Breast epithelium (tissue), 4 donors: ENCODE data around the gene GPR39. TPM values are rescaled to one million over a fixed set of nuclear protein-coding genes. Genes with fewer than 3 reads are reported as not detected.

Experiments used
- DNase-seq, 2 donors: peaks; one replicate each; pipeline ENCODE4 v3.0.0-alpha.2; 2019; ENCODE audit warnings: low spot score in 2 of 2
- H3K27ac ChIP-seq, 2 donors: fragments of 200-600 bp; sonication (generic) in 1 of 2; one replicate each; pipeline ENCODE4 v1.5.1; 2016 to 2019; ENCODE audit warnings: mild to moderate bottlenecking in 1 of 2
- H3K27me3 ChIP-seq, 2 donors: fragments of 200-600 bp; sonication (generic) in 1 of 2; one replicate each; pipeline versions ENCODE4 v1.5.1 to v1.6.0; 2017 to 2019; ENCODE audit warnings: control low read depth in 1 of 2, mild to moderate bottlenecking in 1 of 2
- H3K36me3 ChIP-seq: fragments of 200-600 bp; one replicate; pipeline ENCODE4 v1.5.1; 2019
- H3K4me1 ChIP-seq, 2 donors: fragments of 200-600 bp; sonication (generic); one replicate each; pipeline ENCODE4 v1.5.1; 2016 to 2019; ENCODE audit warnings: control low read depth in 1 of 2
- H3K4me3 ChIP-seq, 3 donors: fragments of 200-600 bp; sonication (generic); 1 replicate in 2 of 3; 2 replicates in 1 of 3; pipeline ENCODE4 v1.5.1; 2016 to 2019; ENCODE audit warnings: mild to moderate bottlenecking in 3 of 3, moderate library complexity in 2 of 3
- H3K9me3 ChIP-seq, 2 donors: fragments of 200-600 bp; sonication (generic) in 1 of 2; one replicate each; pipeline ENCODE4 v1.5.1; 2016 to 2019; ENCODE audit warnings: control low read depth in 1 of 2
- CTCF ChIP-seq, 3 donors: fragments of 450-650 bp; IDR thresholded peaks; one replicate each; pipeline ENCODE4 v1.5.1; 2016 to 2017; ENCODE audit warnings: antibody characterized with exemption in 3 of 3, mild to moderate bottlenecking in 3 of 3, moderate library complexity in 3 of 3
- POLR2A ChIP-seq: fragments of 450-650 bp; IDR thresholded peaks from one replicate; pipeline ENCODE4 v1.6.1; 2016; ENCODE audit warnings: antibody characterized with exemption, mild to moderate bottlenecking, moderate library complexity
- POLR2AphosphoS5 ChIP-seq, 3 donors: sonication (generic); formaldehyde crosslinking; IDR thresholded peaks; one replicate each; pipeline ENCODE4 v1.6.1; 2017; ENCODE audit warnings: antibody characterized with exemption in 3 of 3
- intact Hi-C: fragments of 100-400 bp; cut with DNase I; formaldehyde crosslinking; loops from one replicate; pipeline ENCODE4 v1.15.1; 2023; ENCODE audit warnings: low total_unique reads
- total RNA-seq, 3 donors: library from RNA; depleted of rRNA; stranded (reverse); fragments of >200 nt; gene quantifications; one replicate each; pipeline ENCODE4 v1.1.0, GENCODE V29; 2016

GPR39 gene
- total RNA-seq, 3 donors from 2014 or later = 0.16 to 10.4 (median 8.2) TPM

- no peak for DNase-seq
Measured at GRCh38 chr2:132374551-132374950, 42.1 kb upstream of the GPR39 start.

GRCh38 chr2:132374961-132375360 is 41.6 kb upstream of the GPR39 start:
- Histone ChIP-seq H3K27me3 (no peaks in the 10 kb centered on the region), H3K27ac (peak overlapping the region in 1 of 2 donors; percentile 11), H3K4me3 (no peak overlapping the region), H3K9me3 (peaks cover 0 to under 1% of the 10 kb centered on the region in 2 donors), H3K4me1 (no peaks in the 10 kb centered on the region), H3K36me3 (no peaks in the 10 kb centered on the region)
- no peak for DNase-seq
- TF ChIP-seq POLR2AphosphoS5 (IDR thresholded peaks at IDR 0.05) (no peak), CTCF (IDR thresholded peaks at IDR 0.05) (no peak), POLR2A (no peak)
- intact Hi-C loops = no loop called here

More at GRCh38 chr2:132374551-132374950, 42.1 kb upstream of the GPR39 start:
- no peaks in the 10 kb centered on the region for H3K4me1 ChIP-seq
- no peak for TF ChIP-seq CTCF (IDR thresholded peaks at IDR 0.05)
- TF ChIP-seq POLR2AphosphoS5 (IDR thresholded peaks at IDR 0.05) = no peak
- TF ChIP-seq POLR2A = no peak
- no peaks in the 10 kb centered on the region for H3K36me3 ChIP-seq
- peak overlapping the region in 1 of 2 donors; percentile 11 for H3K27ac ChIP-seq
- H3K4me3 ChIP-seq = no peak overlapping the region
- intact Hi-C loops = no loop called here
- H3K27me3 ChIP-seq = no peaks in the 10 kb centered on the region
- no peaks in the 10 kb centered on the region for H3K9me3 ChIP-seq

- no peak for TF ChIP-seq POLR2AphosphoS5 (IDR thresholded peaks at IDR 0.05)
- TF ChIP-seq CTCF (IDR thresholded peaks at IDR 0.05) = no peak
- TF ChIP-seq POLR2A = no peak
- no peak for DNase-seq
- Histone ChIP-seq H3K4me3 (no peak overlapping the region), H3K4me1 (no peaks in the 10 kb centered on the region), H3K9me3 (peaks cover 4 to 6% of the 10 kb centered on the region in 2 donors), H3K27me3 (no peaks in the 10 kb centered on the region), H3K27ac (no peak overlapping the region), H3K36me3 (no peaks in the 10 kb centered on the region)
- intact Hi-C loops = no loop called here
Measured at GRCh38 chr2:132381376-132381775, 35.2 kb upstream of the GPR39 start.

GRCh38 chr2:132383956-132384355 is 32.6 kb upstream of the GPR39 start:
- Histone ChIP-seq H3K27me3 (no peaks in the 10 kb centered on the region), H3K9me3 (peaks cover 4 to 6% of the 10 kb centered on the region in 2 donors), H3K36me3 (no peaks in the 10 kb centered on the region), H3K4me3 (no peak overlapping the region), H3K27ac (no peak overlapping the region), H3K4me1 (no peaks in the 10 kb centered on the region)
- DNase-seq = no peak
- intact Hi-C loops = no loop called here
- TF ChIP-seq POLR2AphosphoS5 (IDR thresholded peaks at IDR 0.05) (no peak), POLR2A (no peak), CTCF (IDR thresholded peaks at IDR 0.05) (no peak)

GRCh38 chr2:132384491-132385151 is 32.0 kb upstream of the GPR39 start:
- H3K4me1 ChIP-seq = no peaks in the 10 kb centered on the region
- peaks cover 4 to 6% of the 10 kb centered on the region in 2 donors for H3K9me3 ChIP-seq
- H3K36me3 ChIP-seq = no peaks in the 10 kb centered on the region
- no peak overlapping the region for H3K4me3 ChIP-seq
- DNase-seq = no peak
- TF ChIP-seq POLR2A = no peak
- no peak for TF ChIP-seq POLR2AphosphoS5 (IDR thresholded peaks at IDR 0.05)
- no peak for TF ChIP-seq CTCF (IDR thresholded peaks at IDR 0.05)
- intact Hi-C loops = no loop called here
- no peak overlapping the region for H3K27ac ChIP-seq
- H3K27me3 ChIP-seq = no peaks in the 10 kb centered on the region
